ENCODE data around the gene EEF1AKMT3. TPM values are rescaled to one million over a fixed set of nuclear protein-coding genes. Genes with fewer than 3 reads are reported as not detected.

Gene EEF1AKMT3
- total RNA-seq, 2 donors from 2014 or later = 3.7 to 5.8 TPM

- Histone ChIP-seq H3K4me1 (ENCODE audit: control insufficient read depth, insufficient read depth, low read length) (no peaks in the 10 kb centered on the region), H3K27me3 (ENCODE audit: control insufficient read depth, insufficient read depth, low read length, poor library complexity, severe bottlenecking) (peaks cover 100% of the 10 kb centered on the region), H3K36me3 (ENCODE audit: control insufficient read depth, insufficient read depth, low read length) (no peaks in the 10 kb centered on the region), H3K9ac (ENCODE audit: extremely low read depth, low read length, poor library complexity, severe bottlenecking) (no peak overlapping the region), H3K9me3 (ENCODE audit: control insufficient read depth, low read length) (no peaks in the 10 kb centered on the region), H3K27ac (ENCODE audit: low read depth, low read length) (no peak overlapping the region), H3K4me3 (ENCODE audit: low read length) (peak overlapping the region; percentile 58)
- H3K9me3 Mint-ChIP-seq = no peaks in the 10 kb centered on the region
- H3K4me3 Mint-ChIP-seq = peak overlapping the region; percentile 41
- no peaks in the 10 kb centered on the region for H3K36me3 Mint-ChIP-seq (ENCODE audit: low read depth)
- 4 to 5% methylated on average over 19 to 31 of the region's 31 CpGs for WGBS, 2 experiments (ENCODE audit: insufficient coverage in 1 of 2, insufficient read length in 1 of 2)
- peaks cover 8% of the 10 kb centered on the region for H3K4me1 Mint-ChIP-seq
- TF ChIP-seq, protein P1, sequence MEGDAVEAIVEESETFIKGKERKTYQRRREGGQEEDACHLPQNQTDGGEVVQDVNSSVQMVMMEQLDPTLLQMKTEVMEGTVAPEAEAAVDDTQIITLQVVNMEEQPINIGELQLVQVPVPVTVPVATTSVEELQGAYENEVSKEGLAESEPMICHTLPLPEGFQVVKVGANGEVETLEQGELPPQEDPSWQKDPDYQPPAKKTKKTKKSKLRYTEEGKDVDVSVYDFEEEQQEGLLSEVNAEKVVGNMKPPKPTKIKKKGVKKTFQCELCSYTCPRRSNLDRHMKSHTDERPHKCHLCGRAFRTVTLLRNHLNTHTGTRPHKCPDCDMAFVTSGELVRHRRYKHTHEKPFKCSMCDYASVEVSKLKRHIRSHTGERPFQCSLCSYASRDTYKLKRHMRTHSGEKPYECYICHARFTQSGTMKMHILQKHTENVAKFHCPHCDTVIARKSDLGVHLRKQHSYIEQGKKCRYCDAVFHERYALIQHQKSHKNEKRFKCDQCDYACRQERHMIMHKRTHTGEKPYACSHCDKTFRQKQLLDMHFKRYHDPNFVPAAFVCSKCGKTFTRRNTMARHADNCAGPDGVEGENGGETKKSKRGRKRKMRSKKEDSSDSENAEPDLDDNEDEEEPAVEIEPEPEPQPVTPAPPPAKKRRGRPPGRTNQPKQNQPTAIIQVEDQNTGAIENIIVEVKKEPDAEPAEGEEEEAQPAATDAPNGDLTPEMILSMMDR (conservative IDR thresholded peaks at IDR 0.05) = no peak
- H3K27ac Mint-ChIP-seq = no peak overlapping the region
- peak; percentile 78 for DNase-seq
- H3K27me3 Mint-ChIP-seq (ENCODE audit: insufficient read depth) = peaks cover 94% of the 10 kb centered on the region
These were observed 35.5 kb upstream of the EEF1AKMT3 start for GRCh38 chr12:57736741-57737466.

- TF ChIP-seq, protein P1 (conservative IDR thresholded peaks at IDR 0.05) = peak; percentile 57
These were observed 34.6 kb upstream of the EEF1AKMT3 start for GRCh38 chr12:57737467-57738460.

GRCh38 chr12:57738661-57739237 lies 33.7 kb upstream of the EEF1AKMT3 start, which contains the start of gene AGAP2:
TSS of gene AGAP2 (minus strand) at chr12:57738742. CDS start at chr12:57738246, 496 bp downstream.
- no peaks in the 10 kb centered on the region for H3K9me3 ChIP-seq (ENCODE audit: control insufficient read depth, low read length)
- WGBS, 2 experiments (ENCODE audit: insufficient coverage in 1 of 2, insufficient read length in 1 of 2) = 0% methylated on average over 5 to 28 of the region's 36 CpGs
- H3K4me1 Mint-ChIP-seq = peaks cover 8% of the 10 kb centered on the region
- TF ChIP-seq, protein P1 (conservative IDR thresholded peaks at IDR 0.05) = no peak
- no peak within 1 kb of the TSS for H3K4me3 ChIP-seq (ENCODE audit: low read length)
- peak within 1 kb of the TSS; percentile 45 for H3K4me3 Mint-ChIP-seq
- H3K27ac ChIP-seq (ENCODE audit: low read depth, low read length) = no peak within 1 kb of the TSS
- H3K36me3 ChIP-seq (ENCODE audit: control insufficient read depth, insufficient read depth, low read length) = no peaks in the 10 kb centered on the region
- H3K36me3 Mint-ChIP-seq (ENCODE audit: low read depth) = no peaks in the 10 kb centered on the region
- H3K4me1 ChIP-seq (ENCODE audit: control insufficient read depth, insufficient read depth, low read length) = no peaks in the 10 kb centered on the region
- H3K9me3 Mint-ChIP-seq = no peaks in the 10 kb centered on the region
- H3K9ac ChIP-seq (ENCODE audit: extremely low read depth, low read length, poor library complexity, severe bottlenecking) = no peak within 1 kb of the TSS
- peaks cover 93% of the 10 kb centered on the region for H3K27me3 Mint-ChIP-seq (ENCODE audit: insufficient read depth)
- peaks cover 100% of the 10 kb centered on the region for H3K27me3 ChIP-seq (ENCODE audit: control insufficient read depth, insufficient read depth, low read length, poor library complexity, severe bottlenecking)
- DNase-seq = peak; percentile 89
- no peak within 1 kb of the TSS for H3K27ac Mint-ChIP-seq

More at GRCh38 chr12:57737467-57738460, 34.6 kb upstream of the EEF1AKMT3 start:
- Mint-ChIP-seq H3K27me3 (ENCODE audit: insufficient read depth) (peaks cover 94% of the 10 kb centered on the region), H3K4me3 (peak overlapping the region; percentile 45), H3K36me3 (ENCODE audit: low read depth) (no peaks in the 10 kb centered on the region), H3K9me3 (no peaks in the 10 kb centered on the region), H3K27ac (no peak overlapping the region), H3K4me1 (peaks cover 8% of the 10 kb centered on the region)
- 0 to 1% methylated on average over 16 to 106 of the region's 110 CpGs for WGBS, 2 experiments (ENCODE audit: insufficient coverage in 1 of 2, insufficient read length in 1 of 2)
- Histone ChIP-seq H3K27me3 (ENCODE audit: control insufficient read depth, insufficient read depth, low read length, poor library complexity, severe bottlenecking) (peaks cover 100% of the 10 kb centered on the region), H3K36me3 (ENCODE audit: control insufficient read depth, insufficient read depth, low read length) (no peaks in the 10 kb centered on the region), H3K9me3 (ENCODE audit: control insufficient read depth, low read length) (no peaks in the 10 kb centered on the region), H3K4me1 (ENCODE audit: control insufficient read depth, insufficient read depth, low read length) (no peaks in the 10 kb centered on the region), H3K4me3 (ENCODE audit: low read length) (no peak overlapping the region), H3K27ac (ENCODE audit: low read depth, low read length) (no peak overlapping the region), H3K9ac (ENCODE audit: extremely low read depth, low read length, poor library complexity, severe bottlenecking) (no peak overlapping the region)
- DNase-seq = peak; percentile 85

Measured in endodermal cell (in vitro differentiated cells).